Limb (tissue), 2 donors: ENCODE data around the gene ARHGEF1.

Experiments
- DNase-seq, 2 donors: peaks; one replicate each; pipeline ENCODE4 v3.0.0-alpha.2; 2016; ENCODE audit errors: extremely low spot score in 2 of 2

Gene ARHGEF1

DNA sequence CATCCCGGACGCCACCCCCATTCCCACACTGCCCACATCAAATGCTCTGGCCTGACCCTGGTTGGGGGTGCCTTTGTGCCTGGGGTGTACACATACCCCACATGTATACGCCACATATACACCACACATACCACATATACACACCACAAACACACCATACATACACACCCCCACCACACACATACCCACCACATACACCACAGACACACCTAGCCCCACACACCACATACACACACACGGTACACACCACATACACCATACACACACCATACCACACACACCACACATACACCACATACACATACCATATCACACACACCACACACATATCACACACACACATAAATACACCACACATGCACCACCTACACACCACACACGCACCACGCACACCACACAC, 35.1 kb downstream of the ARHGEF1 start:
- no peak for DNase-seq

DNA sequence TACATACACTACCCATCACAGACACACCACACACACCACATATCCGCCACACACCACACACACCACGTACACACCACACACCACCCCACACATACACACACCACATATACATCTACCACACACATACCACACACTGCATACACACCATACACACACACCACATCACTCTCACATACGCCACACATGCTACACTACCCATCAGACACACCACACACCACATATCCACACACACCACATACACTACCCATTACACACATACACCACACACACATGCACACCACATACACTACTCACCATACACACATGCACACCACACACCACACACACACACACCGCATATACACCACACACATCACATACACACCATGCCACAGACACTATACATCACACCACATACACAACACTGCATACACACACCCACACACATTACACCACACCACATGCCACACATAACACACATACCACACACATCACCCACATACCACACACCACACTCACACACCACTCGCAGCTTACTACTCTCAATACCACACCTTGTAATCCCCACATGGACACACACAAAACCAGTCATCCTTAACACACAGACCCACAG, 35.8 kb downstream of the ARHGEF1 start:
- DNase-seq: no peak

DNA sequence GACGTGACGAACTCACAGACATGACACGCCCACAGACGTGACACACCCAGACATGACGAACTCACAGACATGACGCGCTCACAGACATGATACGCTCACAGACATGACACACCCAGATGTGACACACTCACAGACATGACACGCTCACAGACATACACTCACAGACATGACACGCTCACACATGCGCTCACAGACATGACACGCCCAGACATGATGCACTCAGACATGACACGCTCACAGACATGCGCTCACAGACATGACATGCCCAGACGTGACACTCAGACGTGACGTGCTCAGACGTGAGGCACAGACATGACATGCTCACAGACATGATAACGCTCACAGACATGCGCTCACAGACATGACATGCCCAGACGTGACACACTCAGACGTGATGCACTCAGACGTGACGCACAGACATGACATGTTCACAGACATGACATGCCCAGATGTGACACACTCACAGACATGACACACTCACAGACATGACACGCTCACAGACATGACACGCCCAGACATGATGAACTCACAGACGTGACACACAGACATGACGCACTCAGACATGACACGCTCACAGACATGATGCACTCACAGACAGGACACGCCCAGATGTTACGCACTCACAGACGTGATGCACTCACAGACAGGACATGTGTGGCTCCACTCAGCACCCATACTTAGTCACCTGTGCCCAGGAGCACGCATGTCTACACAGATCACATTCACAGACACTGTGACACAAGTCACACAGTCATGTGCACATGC, 37.1 kb downstream of the ARHGEF1 start:
- no peak for DNase-seq

DNA sequence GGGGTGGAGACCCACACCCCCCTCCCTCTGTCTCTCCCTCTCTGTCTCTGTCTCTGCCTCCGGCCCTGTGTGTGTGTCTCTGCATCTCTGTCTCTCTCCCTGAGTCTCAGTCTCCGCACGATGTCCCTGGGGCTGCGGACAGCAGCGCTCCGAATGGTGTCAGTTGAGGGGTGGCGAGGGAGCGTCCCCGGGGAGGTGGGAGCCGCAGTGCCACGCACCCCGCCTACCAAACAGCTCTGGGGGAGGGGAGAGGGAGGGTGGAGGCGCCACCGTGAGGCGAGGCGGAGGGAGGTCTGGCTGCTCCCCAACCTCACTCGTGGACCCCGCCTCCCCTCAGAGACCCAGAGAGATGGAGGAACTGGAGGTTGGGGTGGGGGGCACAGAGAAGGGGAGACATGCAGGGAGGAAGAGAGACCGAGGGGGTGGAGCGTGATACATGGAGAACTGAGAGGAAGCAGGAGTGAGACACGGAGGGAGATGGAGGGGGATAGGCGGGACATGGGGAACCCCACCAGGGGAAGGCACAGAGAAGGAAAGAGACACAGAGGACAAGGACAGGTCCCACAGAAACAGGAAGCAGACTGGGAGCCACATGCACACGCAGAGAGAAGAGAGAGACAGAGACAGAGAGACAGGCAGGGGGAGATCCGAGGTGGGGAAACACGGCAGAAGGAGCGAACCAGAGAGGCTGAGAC, 38.0 kb downstream of the ARHGEF1 start:
- no peak for DNase-seq

DNA sequence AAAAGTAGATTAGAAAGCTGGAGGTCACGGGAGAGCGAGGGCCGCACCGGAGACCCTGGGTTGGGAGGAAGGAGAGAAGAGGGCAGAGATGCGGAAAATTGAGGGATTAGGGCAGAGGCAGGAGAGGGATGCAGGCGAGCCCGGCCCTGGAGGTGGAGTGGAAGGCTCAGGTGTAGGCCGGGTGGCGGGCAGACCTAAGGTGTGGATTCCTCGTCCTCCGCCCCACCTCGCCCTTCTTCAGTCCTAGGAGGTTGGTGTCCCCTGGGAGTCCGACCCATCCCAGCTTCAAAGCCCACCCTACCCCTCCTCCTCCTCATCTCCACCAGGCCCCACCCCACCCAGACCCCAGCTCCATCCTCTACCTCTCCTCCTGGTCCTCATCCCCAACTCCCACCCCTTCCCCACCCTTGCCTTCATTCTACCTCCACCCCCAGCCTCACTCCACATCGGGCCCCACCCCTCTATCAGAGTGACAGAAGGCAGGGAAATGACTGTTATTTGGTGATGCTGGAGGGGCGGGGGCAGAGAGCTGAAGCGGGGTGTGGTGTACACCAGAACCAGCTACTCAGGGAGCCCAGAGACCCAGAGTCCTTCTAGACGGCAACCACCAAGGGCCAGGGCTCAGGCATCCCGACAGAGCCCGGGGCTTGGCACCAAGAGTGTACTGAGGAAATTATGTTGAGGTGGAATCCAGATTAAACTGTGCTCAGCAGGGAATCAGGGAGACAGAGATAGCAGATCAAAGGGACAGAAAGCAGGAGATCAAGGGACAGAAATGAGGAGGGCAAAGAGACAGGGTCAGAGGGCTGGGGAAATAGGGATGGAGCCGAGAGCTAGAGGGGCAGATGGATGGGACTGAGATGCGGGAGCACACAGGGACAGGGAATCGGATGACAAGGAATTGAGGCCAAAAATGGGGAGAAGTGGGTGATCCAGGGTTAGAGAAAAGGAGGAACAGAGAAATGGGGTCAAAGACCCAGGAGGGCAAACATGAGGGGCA, 38.9 kb downstream of the ARHGEF1 start:
- no peak for DNase-seq

DNA sequence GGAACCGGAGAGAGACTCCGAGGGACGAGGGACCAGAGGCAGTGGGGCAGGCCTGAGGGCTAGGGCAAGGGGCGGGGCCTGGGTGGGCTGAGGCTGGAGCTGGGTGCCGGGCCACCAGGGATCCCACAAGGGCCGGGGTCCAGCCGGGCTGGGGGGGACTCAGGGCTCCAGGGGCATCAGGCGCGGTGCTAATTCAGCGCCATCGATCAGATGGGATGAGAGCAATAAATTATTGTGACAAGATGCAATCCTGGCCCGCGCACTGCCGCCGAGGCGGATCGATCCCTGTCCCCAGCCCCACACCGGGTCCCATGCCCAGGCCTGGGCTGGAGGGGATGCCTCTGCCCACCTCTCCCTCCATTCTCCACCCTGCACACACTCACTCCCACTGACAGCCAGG, 39.6 kb downstream of the ARHGEF1 start:
- no peak for DNase-seq

DNA sequence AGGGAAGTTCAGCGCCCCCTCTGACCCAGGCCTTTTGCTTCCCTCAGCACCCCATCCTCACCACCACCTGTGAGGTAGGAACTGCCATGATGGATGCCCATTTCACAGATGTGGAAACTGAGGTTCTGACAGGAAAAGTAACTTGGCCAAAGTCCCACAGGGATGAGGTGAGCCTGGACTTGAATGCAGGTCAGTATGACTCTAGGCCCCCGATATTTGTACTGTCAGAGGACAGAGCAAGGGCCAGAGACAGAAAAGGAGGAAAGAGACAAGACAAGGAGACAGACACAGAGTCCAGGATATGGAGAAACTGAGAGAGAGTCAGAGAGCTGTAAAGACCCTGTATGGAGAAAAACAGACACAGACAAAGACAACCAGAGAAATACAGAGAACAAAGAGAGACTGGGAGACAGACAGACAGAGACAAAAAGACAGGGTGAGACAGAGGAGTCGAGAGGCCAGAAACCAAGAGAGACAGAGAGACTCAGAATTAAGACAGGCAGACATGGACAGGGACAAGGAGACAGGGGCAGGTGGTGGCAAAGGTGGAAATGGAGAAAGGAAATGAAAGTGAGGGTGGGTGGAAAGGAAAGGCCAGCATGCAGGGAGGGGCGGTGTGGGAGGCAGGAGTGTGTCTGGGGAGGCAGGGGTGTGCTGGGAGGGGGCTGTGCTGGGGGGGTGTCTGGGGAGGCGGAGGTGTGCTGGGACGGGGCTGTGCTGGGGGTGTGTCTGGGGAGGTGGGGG, 40.2 kb downstream of the ARHGEF1 start:
- DNase-seq: no peak

DNA sequence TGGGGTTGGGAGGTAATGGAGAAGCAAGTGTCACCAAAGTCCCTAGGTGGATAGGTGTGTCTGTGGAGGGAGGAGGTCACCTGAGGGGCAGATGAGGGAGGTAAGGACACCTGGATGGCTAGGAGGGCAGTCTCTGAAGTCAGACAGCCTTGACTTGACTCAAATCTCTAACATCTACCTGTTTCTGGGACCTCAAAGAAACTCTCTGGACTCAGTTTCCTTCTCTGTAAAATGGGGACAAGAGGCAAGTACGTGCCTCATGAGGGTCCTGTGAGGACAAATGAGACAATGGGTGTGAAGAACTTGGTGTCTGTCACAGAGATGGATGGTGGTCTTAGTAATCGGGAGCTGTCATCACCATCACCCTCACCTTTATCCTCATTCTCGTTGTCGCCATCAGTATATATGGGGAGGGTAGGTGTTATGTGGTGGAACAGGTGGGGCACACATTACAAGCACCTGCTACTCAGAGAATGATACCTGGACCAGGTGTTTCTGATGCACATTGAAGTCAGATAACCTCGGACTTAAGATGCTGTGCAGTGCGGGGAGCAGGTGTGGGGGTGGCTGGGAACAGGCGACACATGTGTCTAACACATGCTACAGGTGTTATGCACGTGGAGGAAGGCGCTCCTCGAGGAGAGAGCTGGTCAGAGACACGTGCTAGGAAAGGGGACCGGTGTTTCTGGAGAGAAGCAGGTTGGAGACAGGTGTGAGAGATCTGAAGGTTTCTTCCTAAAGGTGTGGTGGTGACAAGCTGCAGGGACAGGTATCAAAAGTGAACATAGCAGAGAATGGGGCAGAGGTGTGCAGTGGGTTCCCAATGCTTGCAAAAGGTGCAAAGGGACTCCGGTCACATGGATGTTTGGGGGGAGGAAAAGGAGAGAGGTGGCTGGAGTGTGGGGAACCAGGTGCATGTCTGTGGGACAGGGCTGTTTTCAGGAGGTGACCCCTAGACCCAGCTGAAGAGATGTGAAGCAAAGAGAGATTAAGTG, 41.5 kb downstream of the ARHGEF1 start:
- no peak for DNase-seq

DNA sequence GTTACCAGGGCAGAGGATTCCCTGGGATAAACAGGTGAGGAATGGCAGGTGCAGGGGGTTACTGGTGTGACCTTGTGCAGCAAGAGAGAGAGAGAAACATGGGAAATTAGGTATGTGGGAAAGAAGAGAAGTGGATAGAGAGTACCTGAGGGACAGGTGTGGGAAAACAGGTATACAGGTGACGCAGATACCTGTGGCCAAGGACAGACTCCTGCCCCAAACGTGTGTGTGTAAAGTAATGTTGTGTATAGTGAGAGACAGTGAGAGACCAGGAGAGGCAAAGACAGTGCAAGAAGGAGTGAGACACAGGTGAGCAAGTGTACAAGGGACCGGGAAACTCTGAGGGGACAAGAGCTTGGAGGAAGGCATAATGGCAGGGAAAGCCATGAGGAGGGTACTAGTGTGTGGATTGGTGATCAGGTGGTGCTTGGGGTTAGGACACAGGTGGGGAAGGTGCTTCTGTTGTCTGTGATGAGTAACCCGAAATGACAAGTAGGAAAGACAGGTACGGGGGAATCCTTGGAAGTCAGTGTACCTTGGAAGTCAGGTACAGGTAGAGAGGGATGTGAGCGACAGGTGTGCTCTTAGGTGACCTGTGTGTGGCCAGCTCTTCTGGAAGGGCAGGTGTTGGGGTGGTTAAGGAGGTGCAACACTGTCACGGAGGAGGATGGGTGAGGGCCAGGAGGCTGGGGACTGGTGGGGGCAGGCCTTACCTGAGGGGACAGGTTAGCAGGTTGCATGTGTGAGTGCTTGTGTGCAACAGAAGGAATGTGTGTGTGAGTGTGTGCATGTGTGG, 42.4 kb downstream of the ARHGEF1 start:
- no peak for DNase-seq

DNA sequence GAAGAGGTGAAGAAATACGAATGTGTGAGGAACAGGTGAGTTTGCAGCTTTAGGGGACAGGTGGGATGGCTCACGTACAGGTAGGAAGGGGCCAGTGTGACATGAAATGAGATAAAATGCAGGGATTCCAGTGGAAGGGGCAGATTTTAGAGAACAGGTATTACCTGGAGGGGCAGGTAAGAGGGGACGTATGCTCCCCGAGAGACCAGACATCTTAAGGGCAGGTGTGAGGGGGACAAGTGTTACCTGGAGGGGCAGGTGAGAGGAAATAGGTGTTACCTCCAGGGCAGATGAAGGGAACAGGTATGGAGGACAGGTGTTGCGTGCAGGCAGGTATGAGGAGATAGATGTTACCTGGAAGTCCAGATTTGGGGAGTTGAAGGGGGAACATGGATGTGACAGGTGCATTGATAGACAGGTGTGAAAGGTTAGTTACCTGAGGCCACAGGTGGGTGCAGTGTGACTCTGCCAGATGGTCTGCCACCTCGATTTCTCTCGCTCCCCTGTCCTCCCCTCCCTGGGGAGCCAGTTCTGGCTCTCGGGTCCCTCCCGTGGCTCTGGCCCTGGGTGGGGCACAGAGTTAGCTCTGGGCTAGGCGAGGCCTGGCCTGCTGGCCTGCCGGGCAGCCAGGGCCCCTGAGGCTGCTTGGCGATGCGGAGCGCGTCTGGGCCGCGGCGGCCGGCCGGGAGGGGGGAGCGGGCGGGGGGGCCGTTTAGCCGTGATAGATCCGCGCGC, 43.2 kb downstream of the ARHGEF1 start:
- DNase-seq: no peak

DNA sequence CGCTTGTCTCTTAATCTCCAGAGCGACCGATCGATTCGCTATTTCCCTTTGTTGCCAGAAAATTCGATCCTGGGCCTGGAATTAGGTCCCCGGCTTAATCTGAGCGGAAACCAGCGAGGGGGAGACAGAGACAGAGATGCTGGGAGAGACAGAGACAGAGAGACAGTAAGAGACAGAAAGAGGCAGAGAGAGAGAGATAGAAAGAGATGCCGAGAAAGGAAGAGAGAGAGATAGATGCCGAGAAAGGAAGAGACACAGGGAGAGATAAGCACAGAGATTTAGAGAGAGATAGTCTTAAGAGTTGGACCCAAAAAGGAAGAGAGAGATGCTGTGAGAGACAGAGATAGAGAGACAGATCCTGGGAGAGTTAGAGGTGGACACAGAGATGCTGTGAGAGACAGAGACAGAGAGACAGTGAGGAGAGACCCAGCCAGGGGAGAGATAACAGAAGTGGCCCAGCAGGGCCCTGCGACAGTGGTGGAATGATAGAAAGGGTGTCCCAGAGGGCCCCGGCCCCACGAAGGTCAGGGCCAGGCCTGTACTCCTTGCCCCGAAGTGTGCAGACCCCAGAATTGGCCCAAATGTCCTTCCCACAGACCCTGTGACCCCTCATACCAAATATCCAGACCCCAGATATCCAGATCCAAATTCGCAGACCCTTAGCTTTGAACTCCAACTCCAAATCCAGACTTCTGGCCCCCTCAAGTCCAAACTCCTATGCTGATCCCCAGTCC, 43.9 kb downstream of the ARHGEF1 start:
- no peak for DNase-seq

DNA sequence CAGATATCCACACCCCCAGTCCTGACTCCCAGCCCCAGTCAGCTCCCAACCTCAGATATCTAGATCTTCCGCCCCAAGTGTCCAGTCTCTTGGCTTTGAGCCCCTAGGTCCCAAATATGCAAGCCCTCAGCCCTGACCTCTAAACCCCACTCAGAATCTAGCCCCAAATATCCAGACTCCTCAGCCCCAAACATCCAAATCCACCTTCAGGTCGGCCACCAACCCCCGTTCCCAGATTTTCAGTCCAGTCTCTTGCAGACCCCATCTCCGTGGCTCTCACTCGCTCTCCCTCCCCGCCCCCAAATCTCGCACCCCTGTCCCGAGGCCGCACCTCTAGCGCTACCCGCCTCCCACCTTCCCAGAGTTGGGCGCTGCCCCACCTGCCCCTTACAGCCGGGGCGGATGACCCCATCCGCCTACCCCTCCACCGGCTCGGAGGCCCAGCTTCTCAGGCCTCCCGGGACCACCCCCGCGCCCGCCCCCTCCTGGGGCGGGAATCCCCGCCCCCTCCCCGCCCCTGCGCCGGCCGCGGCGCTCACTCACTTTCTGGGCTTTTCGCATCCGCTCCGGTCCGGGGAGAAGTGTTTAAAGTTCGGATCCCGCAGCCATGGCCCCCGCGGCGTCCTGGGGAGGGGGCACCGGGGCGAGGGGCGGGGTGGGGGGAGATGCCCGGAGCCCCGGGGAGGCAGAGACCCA, 44.7 kb downstream of the ARHGEF1 start:
- DNase-seq: no peak

DNA sequence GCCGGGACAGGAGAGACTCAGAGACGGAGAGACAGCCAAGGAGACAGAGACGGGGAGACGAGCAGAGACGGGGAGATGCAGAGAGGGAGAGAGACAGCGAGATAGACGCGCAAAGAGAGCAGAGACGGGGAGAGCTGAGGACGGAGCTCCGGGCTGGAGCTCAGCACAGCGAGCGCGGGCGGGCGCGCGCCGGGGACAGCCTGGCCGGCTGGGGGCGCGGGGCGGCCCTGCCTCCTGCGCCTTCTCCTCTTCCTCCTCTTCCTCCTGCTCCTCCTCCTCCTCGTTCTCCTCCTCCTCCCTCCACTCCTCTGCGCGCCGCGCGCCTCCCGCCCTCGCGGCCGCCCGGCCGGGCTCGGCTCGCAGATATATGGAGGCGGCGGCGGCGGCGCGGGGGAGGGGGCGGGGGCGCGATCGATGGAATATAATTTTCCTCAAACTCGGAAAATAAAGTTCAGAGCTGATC, 45.3 kb downstream of the ARHGEF1 start, which contains the start of gene ERFL:
ERFL (minus strand) TSS at position 229 of the 463 bp plus-strand sequence. CDS start 15,530 bp downstream, outside the sequence.
- DNase-seq: no peak

DNA sequence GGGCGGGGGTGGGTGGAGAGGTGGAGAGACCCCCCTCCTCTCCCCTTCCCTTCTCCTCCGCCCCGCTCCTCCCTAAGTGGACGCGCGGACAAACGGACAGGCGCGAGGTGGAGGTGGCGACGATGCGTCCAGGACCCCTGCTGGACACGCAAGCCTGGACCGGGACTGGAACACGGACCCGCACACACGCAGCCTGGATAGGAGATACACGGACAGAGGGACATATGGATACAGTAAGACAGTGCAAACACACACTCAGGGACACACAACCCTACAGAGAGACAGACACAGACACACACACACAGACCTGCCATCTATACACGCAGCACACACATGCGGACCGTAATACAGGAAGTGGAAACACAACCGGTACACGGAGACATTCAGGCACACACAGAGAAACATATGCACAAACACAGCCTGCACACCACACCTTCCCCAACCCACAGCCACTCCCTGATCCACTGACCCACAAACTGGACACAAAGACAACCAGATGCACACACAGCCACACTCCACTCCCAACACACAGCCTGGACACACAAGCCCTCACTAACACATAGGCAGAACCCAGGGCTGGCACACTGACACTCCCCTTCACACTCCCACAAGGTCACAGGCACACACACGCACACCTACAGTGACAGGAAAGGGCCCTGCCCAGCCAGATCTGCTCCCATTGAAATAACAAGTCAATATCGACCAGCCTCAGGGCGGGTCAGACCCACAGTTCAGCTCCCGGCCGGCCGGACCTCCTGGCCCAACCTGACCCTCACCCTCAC, 46.0 kb downstream of the ARHGEF1 start:
- no peak for DNase-seq

DNA sequence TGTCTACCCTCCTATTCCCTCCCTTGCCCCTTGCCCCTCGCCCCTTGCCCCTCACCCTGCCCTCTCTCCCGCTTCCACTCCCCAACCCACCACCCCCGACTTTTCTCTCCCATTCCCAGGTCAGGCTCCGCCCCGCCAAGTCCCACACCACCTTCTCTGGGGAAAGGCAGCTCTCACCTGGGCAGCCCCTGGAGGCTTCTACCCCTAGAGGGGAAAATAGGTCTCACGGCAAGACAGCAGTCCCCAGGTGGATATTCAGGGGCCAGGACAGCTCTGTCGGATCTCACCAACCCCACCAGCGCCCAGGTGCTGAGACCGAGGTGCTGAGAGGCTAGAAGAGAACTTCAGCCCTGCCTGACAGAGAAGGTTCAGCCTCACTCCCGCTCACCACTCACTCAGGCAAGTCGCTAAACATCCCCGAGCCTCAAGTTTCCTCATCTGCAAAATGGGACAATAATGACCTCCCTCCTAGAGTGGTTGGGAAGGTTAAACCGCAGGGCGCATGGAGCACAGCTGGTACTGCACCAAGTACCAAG, 46.6 kb downstream of the ARHGEF1 start:
- DNase-seq: no peak
